ENCODE measurements around the gene CHMP4A. TPM values are rescaled to one million over a fixed set of nuclear protein-coding genes. Genes with fewer than 3 reads are reported as not detected.

Gene CHMP4A
- total and polyA plus RNA-seq, 2 of the 13 experiments (the other 11 are each of a cell fraction or from before 2014, with no cell fraction given) = 83.6 to 113 TPM

GRCh38 chr14:24198814-24199524 lies 14.3 kb downstream of the CHMP4A start (continued):
- TF ChIP-seq, protein P1, sequence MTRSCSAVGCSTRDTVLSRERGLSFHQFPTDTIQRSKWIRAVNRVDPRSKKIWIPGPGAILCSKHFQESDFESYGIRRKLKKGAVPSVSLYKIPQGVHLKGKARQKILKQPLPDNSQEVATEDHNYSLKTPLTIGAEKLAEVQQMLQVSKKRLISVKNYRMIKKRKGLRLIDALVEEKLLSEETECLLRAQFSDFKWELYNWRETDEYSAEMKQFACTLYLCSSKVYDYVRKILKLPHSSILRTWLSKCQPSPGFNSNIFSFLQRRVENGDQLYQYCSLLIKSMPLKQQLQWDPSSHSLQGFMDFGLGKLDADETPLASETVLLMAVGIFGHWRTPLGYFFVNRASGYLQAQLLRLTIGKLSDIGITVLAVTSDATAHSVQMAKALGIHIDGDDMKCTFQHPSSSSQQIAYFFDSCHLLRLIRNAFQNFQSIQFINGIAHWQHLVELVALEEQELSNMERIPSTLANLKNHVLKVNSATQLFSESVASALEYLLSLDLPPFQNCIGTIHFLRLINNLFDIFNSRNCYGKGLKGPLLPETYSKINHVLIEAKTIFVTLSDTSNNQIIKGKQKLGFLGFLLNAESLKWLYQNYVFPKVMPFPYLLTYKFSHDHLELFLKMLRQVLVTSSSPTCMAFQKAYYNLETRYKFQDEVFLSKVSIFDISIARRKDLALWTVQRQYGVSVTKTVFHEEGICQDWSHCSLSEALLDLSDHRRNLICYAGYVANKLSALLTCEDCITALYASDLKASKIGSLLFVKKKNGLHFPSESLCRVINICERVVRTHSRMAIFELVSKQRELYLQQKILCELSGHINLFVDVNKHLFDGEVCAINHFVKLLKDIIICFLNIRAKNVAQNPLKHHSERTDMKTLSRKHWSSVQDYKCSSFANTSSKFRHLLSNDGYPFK (CRISPR knock-in tag; IDR thresholded peaks at IDR 0.05; ENCODE audit: borderline replicate concordance) = 0 out of 2 replicates have a peak, but pooled peaks have one; percentile 3
- TF ChIP-seq RARA (CRISPR knock-in tag; IDR thresholded peaks at IDR 0.05) = no peak
- no peak for TF ChIP-seq HMG20A (CRISPR knock-in tag; IDR thresholded peaks at IDR 0.05; ENCODE audit: borderline replicate concordance)
- TF ChIP-seq CHCHD3 (CRISPR knock-in tag; IDR thresholded peaks at IDR 0.05) = 0 out of 2 replicates have a peak, but pooled peaks have one; percentile 41
- no peak for TF ChIP-seq SMC3 (IDR thresholded peaks at IDR 0.05; ENCODE audit: low read length)
- TF ChIP-seq, protein P2, sequence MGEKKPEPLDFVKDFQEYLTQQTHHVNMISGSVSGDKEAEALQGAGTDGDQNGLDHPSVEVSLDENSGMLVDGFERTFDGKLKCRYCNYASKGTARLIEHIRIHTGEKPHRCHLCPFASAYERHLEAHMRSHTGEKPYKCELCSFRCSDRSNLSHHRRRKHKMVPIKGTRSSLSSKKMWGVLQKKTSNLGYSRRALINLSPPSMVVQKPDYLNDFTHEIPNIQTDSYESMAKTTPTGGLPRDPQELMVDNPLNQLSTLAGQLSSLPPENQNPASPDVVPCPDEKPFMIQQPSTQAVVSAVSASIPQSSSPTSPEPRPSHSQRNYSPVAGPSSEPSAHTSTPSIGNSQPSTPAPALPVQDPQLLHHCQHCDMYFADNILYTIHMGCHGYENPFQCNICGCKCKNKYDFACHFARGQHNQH (CRISPR knock-in tag; IDR thresholded peaks at IDR 0.05) = peak; percentile 29; the same call in 1 of the 2 replicates
- peak; percentile 20 for TF ChIP-seq RBM22 (optimal IDR thresholded peaks at IDR 0.05; ENCODE audit: low read length)
- no peak for TF ChIP-seq SIX4 (CRISPR knock-in tag; IDR thresholded peaks at IDR 0.05)
- 0 out of 2 replicates have a peak, but pooled peaks have one; percentile 21 for TF ChIP-seq TBX2 (CRISPR knock-in tag; IDR thresholded peaks at IDR 0.05; ENCODE audit: borderline replicate concordance)
- no peak for TF ChIP-seq MZF1 (CRISPR knock-in tag; IDR thresholded peaks at IDR 0.05; ENCODE audit: borderline replicate concordance)
- TF ChIP-seq, protein P3, sequence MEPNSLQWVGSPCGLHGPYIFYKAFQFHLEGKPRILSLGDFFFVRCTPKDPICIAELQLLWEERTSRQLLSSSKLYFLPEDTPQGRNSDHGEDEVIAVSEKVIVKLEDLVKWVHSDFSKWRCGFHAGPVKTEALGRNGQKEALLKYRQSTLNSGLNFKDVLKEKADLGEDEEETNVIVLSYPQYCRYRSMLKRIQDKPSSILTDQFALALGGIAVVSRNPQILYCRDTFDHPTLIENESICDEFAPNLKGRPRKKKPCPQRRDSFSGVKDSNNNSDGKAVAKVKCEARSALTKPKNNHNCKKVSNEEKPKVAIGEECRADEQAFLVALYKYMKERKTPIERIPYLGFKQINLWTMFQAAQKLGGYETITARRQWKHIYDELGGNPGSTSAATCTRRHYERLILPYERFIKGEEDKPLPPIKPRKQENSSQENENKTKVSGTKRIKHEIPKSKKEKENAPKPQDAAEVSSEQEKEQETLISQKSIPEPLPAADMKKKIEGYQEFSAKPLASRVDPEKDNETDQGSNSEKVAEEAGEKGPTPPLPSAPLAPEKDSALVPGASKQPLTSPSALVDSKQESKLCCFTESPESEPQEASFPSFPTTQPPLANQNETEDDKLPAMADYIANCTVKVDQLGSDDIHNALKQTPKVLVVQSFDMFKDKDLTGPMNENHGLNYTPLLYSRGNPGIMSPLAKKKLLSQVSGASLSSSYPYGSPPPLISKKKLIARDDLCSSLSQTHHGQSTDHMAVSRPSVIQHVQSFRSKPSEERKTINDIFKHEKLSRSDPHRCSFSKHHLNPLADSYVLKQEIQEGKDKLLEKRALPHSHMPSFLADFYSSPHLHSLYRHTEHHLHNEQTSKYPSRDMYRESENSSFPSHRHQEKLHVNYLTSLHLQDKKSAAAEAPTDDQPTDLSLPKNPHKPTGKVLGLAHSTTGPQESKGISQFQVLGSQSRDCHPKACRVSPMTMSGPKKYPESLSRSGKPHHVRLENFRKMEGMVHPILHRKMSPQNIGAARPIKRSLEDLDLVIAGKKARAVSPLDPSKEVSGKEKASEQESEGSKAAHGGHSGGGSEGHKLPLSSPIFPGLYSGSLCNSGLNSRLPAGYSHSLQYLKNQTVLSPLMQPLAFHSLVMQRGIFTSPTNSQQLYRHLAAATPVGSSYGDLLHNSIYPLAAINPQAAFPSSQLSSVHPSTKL (CRISPR knock-in tag; IDR thresholded peaks at IDR 0.05) = 0 out of 2 replicates have a peak, but pooled peaks have one; percentile 38
- 0 out of 2 replicates have a peak, but pooled peaks have one; percentile 31 for TF ChIP-seq DRAP1 (CRISPR knock-in tag; IDR thresholded peaks at IDR 0.05)
- TF ChIP-seq, protein P4, sequence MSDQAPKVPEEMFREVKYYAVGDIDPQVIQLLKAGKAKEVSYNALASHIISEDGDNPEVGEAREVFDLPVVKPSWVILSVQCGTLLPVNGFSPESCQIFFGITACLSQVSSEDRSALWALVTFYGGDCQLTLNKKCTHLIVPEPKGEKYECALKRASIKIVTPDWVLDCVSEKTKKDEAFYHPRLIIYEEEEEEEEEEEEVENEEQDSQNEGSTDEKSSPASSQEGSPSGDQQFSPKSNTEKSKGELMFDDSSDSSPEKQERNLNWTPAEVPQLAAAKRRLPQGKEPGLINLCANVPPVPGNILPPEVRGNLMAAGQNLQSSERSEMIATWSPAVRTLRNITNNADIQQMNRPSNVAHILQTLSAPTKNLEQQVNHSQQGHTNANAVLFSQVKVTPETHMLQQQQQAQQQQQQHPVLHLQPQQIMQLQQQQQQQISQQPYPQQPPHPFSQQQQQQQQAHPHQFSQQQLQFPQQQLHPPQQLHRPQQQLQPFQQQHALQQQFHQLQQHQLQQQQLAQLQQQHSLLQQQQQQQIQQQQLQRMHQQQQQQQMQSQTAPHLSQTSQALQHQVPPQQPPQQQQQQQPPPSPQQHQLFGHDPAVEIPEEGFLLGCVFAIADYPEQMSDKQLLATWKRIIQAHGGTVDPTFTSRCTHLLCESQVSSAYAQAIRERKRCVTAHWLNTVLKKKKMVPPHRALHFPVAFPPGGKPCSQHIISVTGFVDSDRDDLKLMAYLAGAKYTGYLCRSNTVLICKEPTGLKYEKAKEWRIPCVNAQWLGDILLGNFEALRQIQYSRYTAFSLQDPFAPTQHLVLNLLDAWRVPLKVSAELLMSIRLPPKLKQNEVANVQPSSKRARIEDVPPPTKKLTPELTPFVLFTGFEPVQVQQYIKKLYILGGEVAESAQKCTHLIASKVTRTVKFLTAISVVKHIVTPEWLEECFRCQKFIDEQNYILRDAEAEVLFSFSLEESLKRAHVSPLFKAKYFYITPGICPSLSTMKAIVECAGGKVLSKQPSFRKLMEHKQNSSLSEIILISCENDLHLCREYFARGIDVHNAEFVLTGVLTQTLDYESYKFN (CRISPR knock-in tag; conservative IDR thresholded peaks at IDR 0.05) = peak; percentile 36
- 0 out of 2 replicates have a peak, but pooled peaks have one; percentile 28 for TF ChIP-seq ZNF788 (CRISPR knock-in tag; IDR thresholded peaks at IDR 0.05; ENCODE audit: borderline replicate concordance)

All from HepG2 (cell line).